K562 (cell line): Measurements from ENCODE around the gene PPP1R12C. TPM values are rescaled to one million over a fixed set of nuclear protein-coding genes. Genes with fewer than 3 reads are reported as not detected.
A peak's percentile ranks its signal among the peaks of the same experiment; 100 is the strongest.

Source experiments
- ATAC-seq: fragments of 200-7000 bp; cut with Tn5 transposase; 3 replicates; pipeline ENCODE4 v1.9.1; 2020; ENCODE audit warnings: moderate library complexity
- BruUV-seq: library from RNA; stranded (reverse); fragments of 400-500 nt; replicated peaks from 2 replicates; lab custom pipeline; 2021; lab: Mats Ljungman, UMichigan
- CTCF ChIA-PET: fragments of 300-600 bp; formaldehyde crosslinking; extraction: SDS; loops from one replicate; lab custom pipeline; 2021; ENCODE audit warnings: low intra/inter-chr PET ratio; lab: Yijun Ruan, JAX
- POLR2A ChIA-PET: fragments of 300-600, 350-650 bp; sonication (Branson Sonifier 250); formaldehyde crosslinking; extraction: SDS; loops from one replicate; lab custom pipeline; 2021; ENCODE audit warnings: antibody characterized with exemption, inconsistent platforms; lab: Yijun Ruan, JAX
- DNase-seq, 4 experiments: peaks; one replicate each; pipeline versions ENCODE4 v3.0.0 to v3.0.0-alpha.2; 2011 to 2018; ENCODE audit warnings: low spot score in 3 of 4, mixed read lengths in 3 of 4; ENCODE audit errors: extremely low read depth in 1 of 4
- FAIRE-seq: peaks from 2 replicates; lab custom pipeline; 2011; peaks lifted over from hg19 to GRCh38; lab: Jason Lieb, UNC
- H2AFZ ChIP-seq: 2 replicates; pipeline ENCODE4 v1.6.0; 2011; ENCODE audit warnings: low read depth, low read length, control low read depth, inconsistent platforms
- H3K27ac ChIP-seq: fragments of 200-600 bp; 3 replicates; pipeline ENCODE4 v1.8.0; 2011; ENCODE audit warnings: low read depth, mild to moderate bottlenecking, control low read depth, inconsistent platforms, low read length, moderate library complexity, mixed read lengths; ENCODE audit errors: extremely low read depth
- H3K27me3 ChIP-seq, 2 experiments: fragments of 300-600 bp in 1 of 2; 2 replicates in 1 of 2; 3 replicates in 1 of 2; pipeline versions ENCODE4 v1.6.0 to v1.8.0; 2011; ENCODE audit warnings: inconsistent platforms in 2 of 2, low read length in 2 of 2, mild to moderate bottlenecking in 1 of 2, mixed read lengths in 1 of 2, moderate library complexity in 1 of 2; ENCODE audit not compliant: control insufficient read depth in 2 of 2, insufficient read depth in 2 of 2
- H3K36me3 ChIP-seq: fragments of 300-600 bp; 3 replicates; pipeline ENCODE4 v1.8.0; 2011; ENCODE audit warnings: mild to moderate bottlenecking, low read length, inconsistent platforms; ENCODE audit not compliant: control insufficient read depth, insufficient read depth
- H3K4me1 ChIP-seq, 2 experiments: fragments of 200-600 bp in 1 of 2; replicated peaks in 1 of 2; 2 replicates in 1 of 2; 3 replicates in 1 of 2; pipeline versions ENCODE4 v1.5.1 to v1.8.0; 2011; ENCODE audit warnings: inconsistent platforms in 2 of 2, low read length in 2 of 2, mild to moderate bottlenecking in 1 of 2, mixed read lengths in 1 of 2, moderate library complexity in 1 of 2; ENCODE audit not compliant: control insufficient read depth in 2 of 2, insufficient read depth in 2 of 2
- H3K4me2 ChIP-seq: 2 replicates; pipeline ENCODE4 v1.6.1; 2011; ENCODE audit warnings: low read length, control low read depth, inconsistent platforms, mixed read lengths; ENCODE audit not compliant: insufficient read depth
- H3K4me3 ChIP-seq: fragments of 200-600 bp; sonication (generic), shearing (Covaris generic); 2 replicates; pipeline ENCODE4 v1.5.1; 2016; ENCODE audit warnings: control low read depth, inconsistent platforms
- H3K79me2 ChIP-seq: fragments of 200-600 bp; 3 replicates; pipeline ENCODE4 v1.8.0; 2011; ENCODE audit warnings: low read length, inconsistent platforms; ENCODE audit not compliant: control insufficient read depth, insufficient read depth
- H3K9ac ChIP-seq, 2 experiments: 2 replicates each; pipeline versions ENCODE4 v1.6.0 to v1.6.1; 2011; ENCODE audit warnings: low read depth in 2 of 2, low read length in 2 of 2, control low read depth in 1 of 2, inconsistent platforms in 1 of 2, mild to moderate bottlenecking in 1 of 2, mixed read lengths in 1 of 2; ENCODE audit not compliant: insufficient read depth in 1 of 2
- H3K9me1 ChIP-seq: one replicate; pipeline ENCODE4 v1.6.0; 2011; ENCODE audit warnings: inconsistent platforms, mild to moderate bottlenecking, low read length, moderate library complexity; ENCODE audit not compliant: control insufficient read depth, insufficient read depth
- H3K9me3 ChIP-seq: replicated peaks from 2 replicates; pipeline ENCODE4 v1.5.1; 2011; ENCODE audit warnings: low read depth, low read length, inconsistent platforms; ENCODE audit not compliant: control insufficient read depth, insufficient read depth
- H4K20me1 ChIP-seq: replicated peaks from 2 replicates; pipeline ENCODE4 v1.6.1; 2011; ENCODE audit warnings: low read length, inconsistent platforms, mixed read lengths; ENCODE audit not compliant: control insufficient read depth, insufficient read depth
- ARID1B ChIP-seq: fragments of 450-650 bp; IDR thresholded peaks from 2 replicates; pipeline ENCODE4 v1.6.1; 2016; ENCODE audit warnings: antibody characterized with exemption, mild to moderate bottlenecking, inconsistent platforms
- CREM ChIP-seq: IDR thresholded peaks from 2 replicates; pipeline ENCODE4 v1.6.1; 2014; ENCODE audit warnings: antibody characterized with exemption, low read depth
- DMBX1 ChIP-seq: fragments of 250-450 bp; sonication (Bioruptor Pico); IDR thresholded peaks from 2 replicates; pipeline ENCODE4 v1.8.0; 2022; ENCODE audit warnings: inconsistent platforms, mild to moderate bottlenecking, moderate library complexity, borderline replicate concordance
- FOXA1 ChIP-seq: fragments of 450-650 bp; IDR thresholded peaks from 2 replicates; pipeline ENCODE4 v1.6.1; 2016; ENCODE audit warnings: mild to moderate bottlenecking, borderline replicate concordance
- FOXK1 ChIP-seq: sonication (generic); formaldehyde crosslinking; IDR thresholded peaks from 2 replicates; pipeline ENCODE4 v1.8.0; 2022; ENCODE audit warnings: missing genetic modification reagents, mild to moderate bottlenecking, borderline replicate concordance
- HOMEZ ChIP-seq: fragments of 250-450 bp; sonication (Bioruptor Pico); IDR thresholded peaks from 2 replicates; pipeline ENCODE4 v1.4.0; 2020; ENCODE audit warnings: mild to moderate bottlenecking, moderate library complexity
- MEF2A ChIP-seq: IDR thresholded peaks from 2 replicates; pipeline ENCODE4 v1.6.1; 2011; ENCODE audit warnings: low read depth, mild to moderate bottlenecking, low read length, moderate library complexity; ENCODE audit not compliant: control insufficient read depth
- NFIC ChIP-seq: fragments of 450-650 bp; IDR thresholded peaks from 2 replicates; pipeline ENCODE4 v1.6.1; 2017; ENCODE audit warnings: mild to moderate bottlenecking, inconsistent platforms
- PCBP1 ChIP-seq: fragments of 200-400 bp; formaldehyde crosslinking; IDR thresholded peaks from 2 replicates; pipeline ENCODE4 v1.6.1; 2018; ENCODE audit warnings: mild to moderate bottlenecking, low read depth, low read length; ENCODE audit not compliant: poor library complexity, severe bottlenecking
- POLR2G ChIP-seq: fragments of 200-400 bp; formaldehyde crosslinking; IDR thresholded peaks from 2 replicates; pipeline ENCODE4 v1.6.1; 2017; ENCODE audit warnings: low read depth, mild to moderate bottlenecking, antibody characterized with exemption, low read length, moderate library complexity
- RNF219 ChIP-seq: fragments of 250-450 bp; sonication (Bioruptor Pico); IDR thresholded peaks from 2 replicates; pipeline ENCODE4 v1.5.0; 2022; ENCODE audit warnings: mild to moderate bottlenecking
- SRSF1 ChIP-seq: fragments of 200-400 bp; formaldehyde crosslinking; IDR thresholded peaks from 2 replicates; pipeline ENCODE4 v1.6.1; 2017; ENCODE audit warnings: mild to moderate bottlenecking, low read depth, low read length, moderate library complexity
- ZC3H8 ChIP-seq: fragments of 450-650 bp; IDR thresholded peaks from 2 replicates; pipeline ENCODE4 v1.6.1; 2017
- WGBS: fragments of 100-300 bp; shearing (Covaris generic); methylation state at CpG from one replicate; pipeline ENCODE4 v1.1.6; 2016; ENCODE audit warnings: low coverage, mixed read lengths; ENCODE audit not compliant: insufficient coverage; ENCODE audit errors: missing lambda C conversion rate; 5-methylcytosine and 5-hydroxymethylcytosine counted together
- in situ Hi-C: fragments of 300-500 bp; cut with MboI; formaldehyde crosslinking; loops from 4 replicates; pipeline ENCODE4 v1.15.0; 2018; ENCODE audit warnings: inconsistent platforms, mixed read lengths
- intact Hi-C: fragments of 100-400 bp; cut with micrococcal nuclease; formaldehyde crosslinking; loops from 2 replicates; pipeline ENCODE4 v1.14.2; 2022
- polyA plus RNA-seq, 8 experiments: library from polyadenylated mRNA; depleted of rRNA in 4 of 8; stranded (reverse) in 5 of 8; unstranded in 3 of 8; fragments of >200 nt; fragmentation: Nextera tagmentation in 2 of 8; fragmentation: Illumina TruSeq in 1 of 8; extraction: Ambion mirVana in 2 of 8; extraction: Trizol in 1 of 8; gene quantifications; 2 replicates each; pipeline versions ENCODE4 v1.2.1 to v1.2.3, GENCODE V29; 2011 to 2014; ENCODE audit warnings: inconsistent platforms in 1 of 8, missing spikeins in 1 of 8
- total RNA-seq, 7 experiments: library from RNA; depleted of rRNA in 6 of 7; stranded (reverse); fragments of >200 nt in 6 of 7; fragmentation: Illumina TruSeq in 2 of 7; extraction: Trizol in 2 of 7; gene quantifications; 2 replicates each; pipeline versions ENCODE4 v1.2.1 to v1.2.3, GENCODE V29; 2011 to 2021; ENCODE audit warnings: low replicate concordance in 1 of 7
- TF ChIP-seq, protein P1 (sequence below): sonication (generic); formaldehyde crosslinking; IDR thresholded peaks from 2 replicates; pipeline ENCODE4 v1.8.0; 2022; ENCODE audit warnings: missing genetic modification reagents, mild to moderate bottlenecking, borderline replicate concordance
- TF ChIP-seq, protein P2 (sequence below): sonication (generic); formaldehyde crosslinking; IDR thresholded peaks from 2 replicates; pipeline ENCODE4 v1.8.1; 2023; ENCODE audit warnings: mild to moderate bottlenecking, missing genetic modification reagents

Gene PPP1R12C
- total and polyA plus RNA-seq, 9 of the 15 experiments (the other 6 are each of a cell fraction or from before 2014, with no cell fraction given) = 1.8 to 136 (median 33.7) TPM

GRCh38 chr19:55091955-55092354, 25.5 kb downstream of the PPP1R12C start:
- BruUV-seq = no TSS peak

More at GRCh38 chr19:55091955-55092354, 25.5 kb downstream of the PPP1R12C start:
- ChIA-PET POLR2A (no interaction called here), CTCF (no interaction called here)
- no peak for TF ChIP-seq ARID1B
- TF ChIP-seq RNF219 = no peak
- TF ChIP-seq HOMEZ (CRISPR knock-in tag) = no peak
- TF ChIP-seq, protein P1, sequence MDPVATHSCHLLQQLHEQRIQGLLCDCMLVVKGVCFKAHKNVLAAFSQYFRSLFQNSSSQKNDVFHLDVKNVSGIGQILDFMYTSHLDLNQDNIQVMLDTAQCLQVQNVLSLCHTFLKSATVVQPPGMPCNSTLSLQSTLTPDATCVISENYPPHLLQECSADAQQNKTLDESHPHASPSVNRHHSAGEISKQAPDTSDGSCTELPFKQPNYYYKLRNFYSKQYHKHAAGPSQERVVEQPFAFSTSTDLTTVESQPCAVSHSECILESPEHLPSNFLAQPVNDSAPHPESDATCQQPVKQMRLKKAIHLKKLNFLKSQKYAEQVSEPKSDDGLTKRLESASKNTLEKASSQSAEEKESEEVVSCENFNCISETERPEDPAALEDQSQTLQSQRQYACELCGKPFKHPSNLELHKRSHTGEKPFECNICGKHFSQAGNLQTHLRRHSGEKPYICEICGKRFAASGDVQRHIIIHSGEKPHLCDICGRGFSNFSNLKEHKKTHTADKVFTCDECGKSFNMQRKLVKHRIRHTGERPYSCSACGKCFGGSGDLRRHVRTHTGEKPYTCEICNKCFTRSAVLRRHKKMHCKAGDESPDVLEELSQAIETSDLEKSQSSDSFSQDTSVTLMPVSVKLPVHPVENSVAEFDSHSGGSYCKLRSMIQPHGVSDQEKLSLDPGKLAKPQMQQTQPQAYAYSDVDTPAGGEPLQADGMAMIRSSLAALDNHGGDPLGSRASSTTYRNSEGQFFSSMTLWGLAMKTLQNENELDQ (CRISPR knock-in tag) = no peak
- TF ChIP-seq FOXA1 = no peak
- no peak for TF ChIP-seq SRSF1
- no peak for TF ChIP-seq DMBX1 (CRISPR knock-in tag)
- peak; percentile 62 for TF ChIP-seq POLR2G
- TF ChIP-seq PCBP1 = peak; percentile 20
- no peak for TF ChIP-seq ZC3H8
- no peak for TF ChIP-seq NFIC
- no peak for TF ChIP-seq MEF2A
- no peak for TF ChIP-seq CREM
- TF ChIP-seq, protein P2, sequence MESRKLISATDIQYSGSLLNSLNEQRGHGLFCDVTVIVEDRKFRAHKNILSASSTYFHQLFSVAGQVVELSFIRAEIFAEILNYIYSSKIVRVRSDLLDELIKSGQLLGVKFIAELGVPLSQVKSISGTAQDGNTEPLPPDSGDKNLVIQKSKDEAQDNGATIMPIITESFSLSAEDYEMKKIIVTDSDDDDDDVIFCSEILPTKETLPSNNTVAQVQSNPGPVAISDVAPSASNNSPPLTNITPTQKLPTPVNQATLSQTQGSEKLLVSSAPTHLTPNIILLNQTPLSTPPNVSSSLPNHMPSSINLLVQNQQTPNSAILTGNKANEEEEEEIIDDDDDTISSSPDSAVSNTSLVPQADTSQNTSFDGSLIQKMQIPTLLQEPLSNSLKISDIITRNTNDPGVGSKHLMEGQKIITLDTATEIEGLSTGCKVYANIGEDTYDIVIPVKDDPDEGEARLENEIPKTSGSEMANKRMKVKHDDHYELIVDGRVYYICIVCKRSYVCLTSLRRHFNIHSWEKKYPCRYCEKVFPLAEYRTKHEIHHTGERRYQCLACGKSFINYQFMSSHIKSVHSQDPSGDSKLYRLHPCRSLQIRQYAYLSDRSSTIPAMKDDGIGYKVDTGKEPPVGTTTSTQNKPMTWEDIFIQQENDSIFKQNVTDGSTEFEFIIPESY (CRISPR knock-in tag) = 0 out of 2 replicates have a peak, but pooled peaks have one; percentile 17
- no peak for TF ChIP-seq FOXK1 (CRISPR knock-in tag)
- Histone ChIP-seq H2AFZ (no peak overlapping the region), H3K27ac (no peak overlapping the region), H3K9me3 (no peaks in the 10 kb centered on the region), H4K20me1 (peaks cover 4% of the 10 kb centered on the region; the same call in 1 of the 2 replicates), H3K4me3 (no peak overlapping the region), H3K27me3 (no peaks in the 10 kb centered on the region), H3K4me2 (no peak overlapping the region), H3K9ac (no peak overlapping the region), H3K4me1 (peaks cover 0 to 59% of the 10 kb centered on the region in 2 experiments; a peak in 3 of 5 replicates), H3K9me1 (no peaks in the 10 kb centered on the region), H3K79me2 (no peaks in the 10 kb centered on the region), H3K36me3 (peaks cover 68% of the 10 kb centered on the region; the same call in 2 of the 3 replicates)
- FAIRE-seq (no peak), ATAC-seq (peak; percentile 67), DNase-seq (peak; percentile 30 to 79 (median 71))
- 78% methylated on average over 9 of the region's 27 CpGs for WGBS
- in situ Hi-C loops = no loop called here
- intact Hi-C loops = no loop called here
